BE2C (cell line): ENCODE data around the gene ATP9B.

Experiments
- DNase-seq: peaks from one replicate; pipeline ENCODE4 v3.0.0-alpha.2; 2020
- H3K27me3 ChIP-seq: fragments of 250-450 bp; sonication (Bioruptor Pico); 2 replicates; pipeline ENCODE4 v1.5.1; 2020; ENCODE audit warnings: mild to moderate bottlenecking
- H3K36me3 ChIP-seq: fragments of 250-450 bp; sonication (Bioruptor Pico); 2 replicates; pipeline ENCODE4 v1.5.1; 2020; ENCODE audit warnings: mild to moderate bottlenecking
- H3K4me1 ChIP-seq: fragments of 250-450 bp; sonication (Bioruptor Pico); 2 replicates; pipeline ENCODE4 v1.5.1; 2020
- H3K4me3 ChIP-seq: 2 replicates; pipeline ENCODE4 v1.5.1; 2011; ENCODE audit warnings: low read depth, low read length
- H3K9me3 ChIP-seq: fragments of 250-450 bp; sonication (Bioruptor Pico); 2 replicates; pipeline ENCODE4 v1.5.1; 2020
- CTCF ChIP-seq: IDR thresholded peaks from 2 replicates; pipeline ENCODE4 v1.5.1; 2012; ENCODE audit warnings: mild to moderate bottlenecking, low read depth, low read length

The ATP9B gene

GRCh38 chr18:79332646-79333045, 263.5 kb downstream of the ATP9B start:
- no peak for TF ChIP-seq CTCF
- no peaks in the 10 kb centered on the region for H3K9me3 ChIP-seq
- no peaks in the 10 kb centered on the region for H3K4me1 ChIP-seq
- H3K4me3 ChIP-seq, result no peak overlapping the region
- no peaks in the 10 kb centered on the region for H3K27me3 ChIP-seq
- DNase-seq, result no peak
- no peaks in the 10 kb centered on the region for H3K36me3 ChIP-seq

- no peak for TF ChIP-seq CTCF
- Histone ChIP-seq H3K36me3 (no peaks in the 10 kb centered on the region), H3K27me3 (no peaks in the 10 kb centered on the region), H3K4me1 (no peaks in the 10 kb centered on the region), H3K4me3 (no peak overlapping the region), H3K9me3 (no peaks in the 10 kb centered on the region)
- DNase-seq, result no peak
These were observed 263.9 kb downstream of the ATP9B start for GRCh38 chr18:79333046-79333445.

GRCh38 chr18:79334496-79335233, 265.5 kb downstream of the ATP9B start:
- no peak for DNase-seq
- Histone ChIP-seq H3K4me3 (no peak overlapping the region), H3K4me1 (no peaks in the 10 kb centered on the region), H3K36me3 (no peaks in the 10 kb centered on the region), H3K9me3 (no peaks in the 10 kb centered on the region), H3K27me3 (no peaks in the 10 kb centered on the region)
- no peak for TF ChIP-seq CTCF

- no peak overlapping the region for H3K4me3 ChIP-seq
- no peaks in the 10 kb centered on the region for H3K36me3 ChIP-seq
- H3K27me3 ChIP-seq, result no peaks in the 10 kb centered on the region
- no peak for DNase-seq
- H3K9me3 ChIP-seq, result no peaks in the 10 kb centered on the region
- H3K4me1 ChIP-seq, result no peaks in the 10 kb centered on the region
- no peak for TF ChIP-seq CTCF
These were observed 266.7 kb downstream of the ATP9B start for GRCh38 chr18:79335833-79336360.

- no peak for DNase-seq
- Histone ChIP-seq H3K4me3 (no peak overlapping the region), H3K4me1 (no peaks in the 10 kb centered on the region), H3K36me3 (no peaks in the 10 kb centered on the region), H3K27me3 (no peaks in the 10 kb centered on the region), H3K9me3 (no peaks in the 10 kb centered on the region)
- no peak for TF ChIP-seq CTCF
These were observed 267.5 kb downstream of the ATP9B start for GRCh38 chr18:79336556-79337142.

- H3K4me1 ChIP-seq, result no peaks in the 10 kb centered on the region
- H3K36me3 ChIP-seq, result no peaks in the 10 kb centered on the region
- no peak overlapping the region for H3K4me3 ChIP-seq
- H3K27me3 ChIP-seq, result no peaks in the 10 kb centered on the region
- H3K9me3 ChIP-seq, result no peaks in the 10 kb centered on the region
- TF ChIP-seq CTCF, result no peak
- no peak for DNase-seq
These were observed 268.0 kb downstream of the ATP9B start for GRCh38 chr18:79337184-79337583.
